Measurements from ENCODE around the gene CARD10. TPM values are rescaled to one million over a fixed set of nuclear protein-coding genes. Genes with fewer than 3 reads are reported as not detected.

Gene CARD10
- total and polyA plus RNA-seq, 4 donors: 6.8 to 16.3 (median 10.2) TPM

DNA sequence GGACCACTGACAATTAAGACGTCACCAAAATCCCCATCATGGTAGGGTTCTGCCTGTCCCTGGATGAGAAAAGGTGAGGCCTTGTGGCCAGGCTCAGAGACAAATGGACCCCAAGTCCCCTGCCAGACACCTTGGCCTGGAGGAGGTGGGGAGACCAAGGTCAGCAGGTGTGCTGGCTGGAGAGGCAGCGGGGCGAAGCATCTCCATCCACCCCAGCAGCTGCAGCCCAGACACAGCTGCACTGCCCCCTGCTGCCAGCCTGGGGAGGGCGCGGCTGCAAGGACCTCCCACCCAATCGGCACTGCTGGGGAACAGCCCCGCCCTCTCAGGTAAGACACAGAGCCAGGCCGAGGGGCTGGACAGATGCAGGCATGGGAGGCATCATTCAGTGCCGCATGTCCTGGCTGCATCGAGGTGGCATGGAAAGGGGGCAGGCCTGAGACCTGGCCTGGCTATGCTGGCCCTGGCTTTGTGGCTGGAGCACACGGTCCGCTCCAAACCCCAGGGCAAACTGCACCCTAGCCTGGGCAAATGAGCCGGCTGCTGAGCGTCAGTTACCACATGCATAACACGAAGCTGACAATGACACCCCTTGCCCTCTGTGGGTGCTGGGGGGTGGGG, 20.8 kb downstream of the CARD10 start:
- no peak overlapping the region for H3K9ac ChIP-seq (ENCODE audit: insufficient read depth in 1 of 2, low read length in 2 of 2)
- H3K27me3 ChIP-seq (ENCODE audit: control insufficient read depth in 3 of 3, insufficient read depth in 3 of 3, low read length in 2 of 3): no peaks in the 10 kb centered on the region
- TF ChIP-seq, protein P1, sequence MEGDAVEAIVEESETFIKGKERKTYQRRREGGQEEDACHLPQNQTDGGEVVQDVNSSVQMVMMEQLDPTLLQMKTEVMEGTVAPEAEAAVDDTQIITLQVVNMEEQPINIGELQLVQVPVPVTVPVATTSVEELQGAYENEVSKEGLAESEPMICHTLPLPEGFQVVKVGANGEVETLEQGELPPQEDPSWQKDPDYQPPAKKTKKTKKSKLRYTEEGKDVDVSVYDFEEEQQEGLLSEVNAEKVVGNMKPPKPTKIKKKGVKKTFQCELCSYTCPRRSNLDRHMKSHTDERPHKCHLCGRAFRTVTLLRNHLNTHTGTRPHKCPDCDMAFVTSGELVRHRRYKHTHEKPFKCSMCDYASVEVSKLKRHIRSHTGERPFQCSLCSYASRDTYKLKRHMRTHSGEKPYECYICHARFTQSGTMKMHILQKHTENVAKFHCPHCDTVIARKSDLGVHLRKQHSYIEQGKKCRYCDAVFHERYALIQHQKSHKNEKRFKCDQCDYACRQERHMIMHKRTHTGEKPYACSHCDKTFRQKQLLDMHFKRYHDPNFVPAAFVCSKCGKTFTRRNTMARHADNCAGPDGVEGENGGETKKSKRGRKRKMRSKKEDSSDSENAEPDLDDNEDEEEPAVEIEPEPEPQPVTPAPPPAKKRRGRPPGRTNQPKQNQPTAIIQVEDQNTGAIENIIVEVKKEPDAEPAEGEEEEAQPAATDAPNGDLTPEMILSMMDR (IDR thresholded peaks at IDR 0.05; ENCODE audit: control extremely low read depth, extremely low read depth): peak; percentile 23
- H3K9me3 ChIP-seq (ENCODE audit: control insufficient read depth in 4 of 4, insufficient read depth in 3 of 4, low read length in 3 of 4): no peaks in the 10 kb centered on the region
- H3K27ac ChIP-seq (ENCODE audit: low read depth in 1 of 2, low read length in 1 of 2): no peak overlapping the region
- no peak for DNase-seq
- H3K4me1 ChIP-seq (ENCODE audit: control insufficient read depth in 5 of 5, insufficient read depth in 5 of 5, low read length in 5 of 5): peaks cover 0 to 18% (median 10%) of the 10 kb centered on the region in 5 donors
- no peak for ATAC-seq (ENCODE audit: insufficient read depth, low FRiP score)
- H3K36me3 ChIP-seq (ENCODE audit: control insufficient read depth in 4 of 4, insufficient read depth in 4 of 4, low read length in 4 of 4): peaks cover 0 to 11% (median 0%) of the 10 kb centered on the region in 4 donors
- H3K4me3 ChIP-seq: no peak overlapping the region
- 49 to 59% methylated on average over 15 of the region's 15 CpGs for WGBS, 2 donors

DNA sequence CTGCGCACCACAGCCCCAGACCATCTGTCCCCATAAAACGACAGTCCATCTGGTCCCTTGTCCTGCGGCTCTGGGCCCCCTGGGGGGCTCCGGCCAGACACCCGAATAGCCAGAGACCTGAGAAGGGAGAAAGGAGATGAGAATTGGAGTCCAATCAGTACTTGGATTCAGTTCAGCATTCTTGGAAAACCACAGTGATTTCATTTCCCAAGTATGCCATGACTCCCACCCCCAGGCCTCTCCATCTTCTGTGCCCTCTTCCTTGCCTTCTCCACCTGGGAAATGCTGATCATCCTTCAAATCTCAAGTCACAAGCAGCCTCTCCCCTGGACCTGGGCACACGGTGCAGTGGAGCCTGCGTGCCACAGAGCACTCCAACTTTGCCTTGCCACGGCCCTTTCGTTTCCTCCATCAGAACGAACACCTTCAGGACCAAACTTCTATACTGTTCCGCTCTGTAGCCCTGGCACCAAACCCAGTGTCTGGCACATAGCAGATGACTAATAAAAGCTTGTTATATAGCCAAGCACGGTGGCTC, 22.1 kb downstream of the CARD10 start:
- H3K27ac ChIP-seq (ENCODE audit: low read depth in 1 of 2, low read length in 1 of 2): no peak overlapping the region
- 91 to 97% methylated on average over 12 of the region's 12 CpGs for WGBS, 2 donors
- no peaks in the 10 kb centered on the region for H3K27me3 ChIP-seq (ENCODE audit: control insufficient read depth in 3 of 3, insufficient read depth in 3 of 3, low read length in 2 of 3)
- no peak for DNase-seq
- H3K9me3 ChIP-seq (ENCODE audit: control insufficient read depth in 4 of 4, insufficient read depth in 3 of 4, low read length in 3 of 4): no peaks in the 10 kb centered on the region
- TF ChIP-seq, protein P1 (IDR thresholded peaks at IDR 0.05; ENCODE audit: control extremely low read depth, extremely low read depth): no peak
- peaks cover 0 to 11% (median 0%) of the 10 kb centered on the region in 4 donors for H3K36me3 ChIP-seq (ENCODE audit: control insufficient read depth in 4 of 4, insufficient read depth in 4 of 4, low read length in 4 of 4)
- peaks cover 0 to 18% (median 9%) of the 10 kb centered on the region in 5 donors for H3K4me1 ChIP-seq (ENCODE audit: control insufficient read depth in 5 of 5, insufficient read depth in 5 of 5, low read length in 5 of 5)
- ATAC-seq (ENCODE audit: insufficient read depth, low FRiP score): no peak
- H3K9ac ChIP-seq (ENCODE audit: insufficient read depth in 1 of 2, low read length in 2 of 2): no peak overlapping the region
- H3K4me3 ChIP-seq: no peak overlapping the region

DNA sequence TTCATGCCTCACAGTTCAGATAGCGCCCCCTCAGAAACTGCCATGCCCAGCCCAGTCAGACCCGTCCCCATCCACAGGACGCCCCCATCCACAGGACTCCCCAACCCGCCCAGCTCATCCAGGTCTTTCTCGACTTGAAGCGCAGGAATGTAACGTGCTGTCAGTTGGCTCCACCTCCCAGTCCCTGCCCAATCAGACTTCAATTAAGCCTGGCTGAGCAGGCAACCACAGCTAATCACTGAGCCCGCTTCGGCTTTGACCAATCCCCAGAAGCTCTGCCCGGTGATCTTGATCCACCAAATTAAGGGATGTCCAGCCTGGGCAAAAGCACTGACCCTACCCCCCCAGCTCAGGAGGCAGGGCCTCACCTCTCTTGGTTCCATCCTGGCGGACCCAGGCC, 22.6 kb downstream of the CARD10 start:
- TF ChIP-seq, protein P1 (IDR thresholded peaks at IDR 0.05; ENCODE audit: control extremely low read depth, extremely low read depth): no peak
- H3K9me3 ChIP-seq (ENCODE audit: control insufficient read depth in 4 of 4, insufficient read depth in 3 of 4, low read length in 3 of 4): no peaks in the 10 kb centered on the region
- H3K36me3 ChIP-seq (ENCODE audit: control insufficient read depth in 4 of 4, insufficient read depth in 4 of 4, low read length in 4 of 4): peaks cover 0 to 11% (median 0%) of the 10 kb centered on the region in 4 donors
- ATAC-seq (ENCODE audit: insufficient read depth, low FRiP score): no peak
- no peaks in the 10 kb centered on the region for H3K27me3 ChIP-seq (ENCODE audit: control insufficient read depth in 3 of 3, insufficient read depth in 3 of 3, low read length in 2 of 3)
- H3K27ac ChIP-seq (ENCODE audit: low read depth in 1 of 2, low read length in 1 of 2): no peak overlapping the region
- WGBS, 2 donors: 92% methylated on average over 11 of the region's 11 CpGs
- no peak overlapping the region for H3K4me3 ChIP-seq
- no peak for DNase-seq
- H3K9ac ChIP-seq (ENCODE audit: insufficient read depth in 1 of 2, low read length in 2 of 2): no peak overlapping the region
- H3K4me1 ChIP-seq (ENCODE audit: control insufficient read depth in 5 of 5, insufficient read depth in 5 of 5, low read length in 5 of 5): peaks cover 0 to 15% (median 6%) of the 10 kb centered on the region in 5 donors

Data from lung (tissue), 12 donors.